ENCODE results near the gene HM13. TPM values are rescaled to one million over a fixed set of nuclear protein-coding genes. Genes with fewer than 3 reads are reported as not detected.
A peak's percentile ranks its signal among the peaks of the same experiment; 100 is the strongest.

Gene HM13
- total RNA-seq, 1 experiment from 2014 or later: 103 TPM

DNA sequence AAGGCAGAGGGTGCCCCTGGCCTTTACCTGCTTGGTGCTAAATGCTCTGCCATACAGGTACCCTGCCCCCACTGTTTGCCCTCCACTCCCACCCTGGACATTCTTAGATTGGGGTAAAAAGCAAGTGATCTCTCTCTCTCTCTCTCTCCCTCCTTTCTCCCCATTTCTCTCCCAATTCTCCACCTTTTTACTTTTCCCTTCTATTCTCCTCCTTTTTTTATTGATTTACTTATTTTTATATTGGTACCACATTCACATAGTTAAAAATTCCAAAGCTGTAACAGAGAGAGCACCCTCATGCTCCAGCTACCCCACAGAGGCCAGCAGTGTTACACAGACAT lies 53.1 kb downstream of the HM13 start (continued):
- TF ChIP-seq TEAD1 (CRISPR knock-in tag; IDR thresholded peaks at IDR 0.05): no peak

DNA sequence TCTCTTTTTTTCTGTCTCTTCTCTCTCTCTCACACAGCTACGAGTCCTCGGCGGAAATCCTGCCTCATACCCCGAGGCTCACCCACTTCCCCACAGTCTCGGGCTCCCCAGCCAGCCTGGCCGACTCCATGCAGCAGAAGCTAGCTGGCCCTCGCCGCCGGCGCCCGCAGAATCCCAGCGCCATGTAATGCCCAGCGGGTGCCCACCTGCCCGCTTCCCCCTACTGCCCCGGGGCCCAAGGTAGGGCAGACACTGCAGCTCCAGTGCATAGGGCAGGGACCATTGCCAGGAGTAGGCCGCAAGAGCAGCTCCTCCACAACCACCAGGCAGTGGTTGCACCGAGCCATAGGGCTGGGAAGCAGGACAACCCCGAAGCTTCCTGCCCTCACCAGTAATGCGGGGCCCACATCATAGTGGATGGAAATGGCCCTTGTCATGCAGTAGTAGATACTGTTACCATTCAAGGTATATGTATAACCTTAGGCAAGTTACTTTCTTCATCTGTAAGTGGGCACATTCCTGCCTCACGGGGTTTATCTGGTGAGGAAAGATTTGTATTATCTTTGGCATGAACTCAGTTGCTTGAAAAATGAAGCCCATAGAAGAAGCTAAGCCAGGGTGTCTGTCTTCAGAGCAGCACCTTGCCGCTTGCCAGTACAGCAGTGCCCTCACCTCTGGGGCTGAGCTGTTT lies 53.9 kb downstream of the HM13 start:
- Mint-ChIP-seq H3K27me3 (ENCODE audit: low read depth) (no peaks in the 10 kb centered on the region), H3K4me1 (peaks cover 47% of the 10 kb centered on the region), H3K27ac (peak overlapping the region; percentile 70; the same call in 1 of the 2 replicates)

DNA sequence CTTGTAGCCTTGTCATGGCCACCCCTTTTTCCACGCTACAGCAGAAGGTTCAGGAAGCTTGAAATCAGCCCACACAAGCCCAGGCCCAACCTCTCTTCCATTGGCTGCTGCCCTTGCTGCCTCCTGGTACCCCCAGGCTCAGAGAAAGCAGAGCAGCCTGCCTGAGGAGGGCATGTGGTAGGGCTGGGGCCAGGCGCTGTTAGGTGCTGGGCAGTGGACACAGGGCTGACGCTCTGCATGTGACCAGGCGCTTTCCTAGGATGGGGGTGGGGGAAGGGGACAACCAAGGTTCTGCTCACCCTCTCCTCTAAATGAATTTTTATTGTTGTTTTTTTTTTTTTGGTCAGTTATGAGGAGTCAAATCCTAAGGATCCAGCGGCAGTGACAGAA lies 54.5 kb downstream of the HM13 start:
- no peak overlapping the region for H3K4me3 Mint-ChIP-seq
- 0 out of 2 replicates have a peak, but pooled peaks have one; percentile 37 for TF ChIP-seq GABPB1 (CRISPR knock-in tag; IDR thresholded peaks at IDR 0.05)
- no peak for TF ChIP-seq ZNF232 (CRISPR knock-in tag; IDR thresholded peaks at IDR 0.05)
- TF ChIP-seq RELA (CRISPR knock-in tag; IDR thresholded peaks at IDR 0.05; ENCODE audit: borderline replicate concordance): no peak
- TF ChIP-seq, protein P1, sequence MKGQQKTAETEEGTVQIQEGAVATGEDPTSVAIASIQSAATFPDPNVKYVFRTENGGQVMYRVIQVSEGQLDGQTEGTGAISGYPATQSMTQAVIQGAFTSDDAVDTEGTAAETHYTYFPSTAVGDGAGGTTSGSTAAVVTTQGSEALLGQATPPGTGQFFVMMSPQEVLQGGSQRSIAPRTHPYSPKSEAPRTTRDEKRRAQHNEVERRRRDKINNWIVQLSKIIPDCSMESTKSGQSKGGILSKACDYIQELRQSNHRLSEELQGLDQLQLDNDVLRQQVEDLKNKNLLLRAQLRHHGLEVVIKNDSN (CRISPR knock-in tag; IDR thresholded peaks at IDR 0.05): peak; percentile 32; the same call in 1 of the 2 replicates
- ChIA-PET CTCF (interaction anchor here (0.7 to 15.0 kb wide), 25 partner anchors 10 to 852 kb away, joined by 3 to 927 read pairs (median 4); partner anchors contain the start of genes BCL2L1, HM13, ID1 and TPX2), POLR2A (interaction anchor here (0.5 to 3.2 kb wide), 7 partner anchors 9 to 175 kb away, joined by 3 to 25 read pairs (median 6); partner anchors contain the start of gene ID1)
- peak overlapping the region; percentile 70; the same call in 1 of the 2 replicates for H3K27ac Mint-ChIP-seq
- ATAC-seq: no peak
- no peaks in the 10 kb centered on the region for H3K27me3 Mint-ChIP-seq (ENCODE audit: low read depth)
- H3K36me3 Mint-ChIP-seq: peaks cover 15% of the 10 kb centered on the region
- H3K9me3 Mint-ChIP-seq: no peaks in the 10 kb centered on the region
- no peak for DNase-seq (ENCODE audit: low spot score)
- H3K4me1 Mint-ChIP-seq: peaks cover 53% of the 10 kb centered on the region

More for the DNA sequence above, 53.9 kb downstream of the HM13 start:
- DNase-seq (ENCODE audit: low spot score) (no peak), ATAC-seq (no peak)
- CTCF ChIA-PET: interaction anchor here (0.5 to 15.0 kb wide), 23 partner anchors 9 to 852 kb away, joined by 3 to 927 read pairs (median 6); partner anchors contain the start of genes BCL2L1, HM13, ID1 and TPX2
- no peak for TF ChIP-seq GRHL2 (CRISPR knock-in tag; IDR thresholded peaks at IDR 0.05; ENCODE audit: insufficient replicate concordance, severe bottlenecking)
- no peak for TF ChIP-seq HMGA2 (CRISPR knock-in tag; IDR thresholded peaks at IDR 0.05)
- TF ChIP-seq TEAD1 (CRISPR knock-in tag; IDR thresholded peaks at IDR 0.05): no peak
- no peak for TF ChIP-seq FOXJ3 (CRISPR knock-in tag; IDR thresholded peaks at IDR 0.05; ENCODE audit: borderline replicate concordance)
- TF ChIP-seq EMX1 (CRISPR knock-in tag; IDR thresholded peaks at IDR 0.05): no peak
- TF ChIP-seq NR3C1 (CRISPR knock-in tag; conservative IDR thresholded peaks at IDR 0.05; ENCODE audit: low read depth): no peak
- no peak for TF ChIP-seq ZNF671 (CRISPR knock-in tag; IDR thresholded peaks at IDR 0.05)
- TF ChIP-seq NFE2L1 (CRISPR knock-in tag; IDR thresholded peaks at IDR 0.05): no peak
- no peak for TF ChIP-seq TCF7 (CRISPR knock-in tag; IDR thresholded peaks at IDR 0.05; ENCODE audit: low read depth)
- TF ChIP-seq ZNF138 (CRISPR knock-in tag; conservative IDR thresholded peaks at IDR 0.05): no peak
- TF ChIP-seq, protein P2, sequence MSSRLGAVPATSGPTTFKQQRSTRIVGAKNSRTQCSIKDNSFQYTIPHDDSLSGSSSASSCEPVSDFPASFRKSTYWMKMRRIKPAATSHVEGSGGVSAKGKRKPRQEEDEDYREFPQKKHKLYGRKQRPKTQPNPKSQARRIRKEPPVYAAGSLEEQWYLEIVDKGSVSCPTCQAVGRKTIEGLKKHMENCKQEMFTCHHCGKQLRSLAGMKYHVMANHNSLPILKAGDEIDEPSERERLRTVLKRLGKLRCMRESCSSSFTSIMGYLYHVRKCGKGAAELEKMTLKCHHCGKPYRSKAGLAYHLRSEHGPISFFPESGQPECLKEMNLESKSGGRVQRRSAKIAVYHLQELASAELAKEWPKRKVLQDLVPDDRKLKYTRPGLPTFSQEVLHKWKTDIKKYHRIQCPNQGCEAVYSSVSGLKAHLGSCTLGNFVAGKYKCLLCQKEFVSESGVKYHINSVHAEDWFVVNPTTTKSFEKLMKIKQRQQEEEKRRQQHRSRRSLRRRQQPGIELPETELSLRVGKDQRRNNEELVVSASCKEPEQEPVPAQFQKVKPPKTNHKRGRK (CRISPR knock-in tag; IDR thresholded peaks at IDR 0.05; ENCODE audit: borderline replicate concordance): no peak
- no peak for TF ChIP-seq CTCF (IDR thresholded peaks at IDR 0.05)
- TF ChIP-seq SOX15 (CRISPR knock-in tag; IDR thresholded peaks at IDR 0.05): no peak
- TF ChIP-seq, protein P3, sequence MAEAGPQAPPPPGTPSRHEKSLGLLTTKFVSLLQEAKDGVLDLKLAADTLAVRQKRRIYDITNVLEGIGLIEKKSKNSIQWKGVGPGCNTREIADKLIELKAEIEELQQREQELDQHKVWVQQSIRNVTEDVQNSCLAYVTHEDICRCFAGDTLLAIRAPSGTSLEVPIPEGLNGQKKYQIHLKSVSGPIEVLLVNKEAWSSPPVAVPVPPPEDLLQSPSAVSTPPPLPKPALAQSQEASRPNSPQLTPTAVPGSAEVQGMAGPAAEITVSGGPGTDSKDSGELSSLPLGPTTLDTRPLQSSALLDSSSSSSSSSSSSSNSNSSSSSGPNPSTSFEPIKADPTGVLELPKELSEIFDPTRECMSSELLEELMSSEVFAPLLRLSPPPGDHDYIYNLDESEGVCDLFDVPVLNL (CRISPR knock-in tag; IDR thresholded peaks at IDR 0.05; ENCODE audit: borderline replicate concordance, low read depth): no peak
- no peak for TF ChIP-seq ATF1 (CRISPR knock-in tag; IDR thresholded peaks at IDR 0.05)
- TF ChIP-seq ZNF396 (CRISPR knock-in tag; IDR thresholded peaks at IDR 0.05; ENCODE audit: borderline replicate concordance): no peak
- Mint-ChIP-seq H3K9me3 (no peaks in the 10 kb centered on the region), H3K36me3 (peaks cover 15% of the 10 kb centered on the region), H3K4me3 (no peak overlapping the region)
- POLR2A ChIA-PET: interaction anchor here (0.5 to 3.2 kb wide), 6 partner anchors 8 to 176 kb away, joined by 3 to 25 read pairs (median 6); partner anchors contain the start of gene ID1

Measured in WTC11 (cell line).